Epidermal melanocyte (primary cell): Measurements from ENCODE around the gene ZFR.
"Not testable (repeated sequence)": the region's sequence is repeated elsewhere in the genome, so short reads cannot be mapped to it uniquely, and the experiment has no call there.

ENCODE experiments used
- DNase-seq: peaks from one replicate; pipeline ENCODE4 v3.0.0; 2011; ENCODE audit warnings: low spot score; ENCODE audit not compliant: insufficient read length

The ZFR gene

DNA sequence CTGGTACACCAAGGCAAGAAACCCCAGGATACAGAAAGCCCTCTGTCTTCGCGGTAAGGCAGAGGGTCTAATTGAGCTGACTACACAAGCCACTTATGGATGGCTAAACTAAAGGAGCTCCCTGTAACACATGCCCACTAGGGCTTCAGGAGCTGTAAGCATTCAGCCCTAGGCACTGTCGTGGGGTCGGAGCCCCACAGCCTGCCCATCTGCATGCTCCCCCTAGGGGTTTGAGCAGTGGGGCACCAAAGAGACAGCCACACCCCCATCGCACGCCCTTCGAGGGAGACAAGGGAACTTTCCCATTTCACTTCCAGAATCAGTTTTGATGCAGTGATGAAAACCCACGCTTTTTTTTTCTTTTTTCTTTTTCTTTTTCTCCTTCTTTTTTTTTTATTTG is 120.8 kb downstream of the ZFR start:
- no peak for DNase-seq

GRCh38 chr5:32322882-32323281 is 121.7 kb downstream of the ZFR start:
- DNase-seq: no peak

GRCh38 chr5:32321787-32322186 is 122.8 kb downstream of the ZFR start:
- DNase-seq: not testable (repeated sequence)

GRCh38 chr5:32320576-32320975 is 124.0 kb downstream of the ZFR start:
- DNase-seq: no peak

- no peak for DNase-seq
These were observed 124.5 kb downstream of the ZFR start for GRCh38 chr5:32319926-32320543.

DNA sequence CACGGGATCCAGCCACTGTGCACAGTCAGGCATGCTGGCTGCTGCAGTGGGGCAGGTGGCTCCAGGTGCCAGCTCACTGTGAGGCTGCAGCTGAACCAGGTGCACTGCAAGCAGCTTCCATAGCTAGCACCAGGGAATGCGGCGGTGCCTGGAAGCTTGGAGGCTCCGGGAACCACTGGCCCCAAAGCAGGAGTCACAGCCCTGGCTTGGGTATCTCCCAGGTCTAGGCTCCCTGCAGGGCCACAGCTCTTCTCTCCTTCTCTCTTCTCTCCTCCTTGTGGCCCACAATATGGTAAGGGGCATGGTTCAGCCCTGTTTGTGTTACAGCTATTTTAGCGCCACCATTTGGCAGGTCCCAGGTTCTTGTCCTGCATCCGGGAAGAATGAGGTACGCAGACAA is 125.1 kb downstream of the ZFR start:
- no peak for DNase-seq

GRCh38 chr5:32317041-32317440 is 127.5 kb downstream of the ZFR start:
- DNase-seq: no peak

GRCh38 chr5:32315221-32316014 is 129.1 kb downstream of the ZFR start:
- no peak for DNase-seq

DNA sequence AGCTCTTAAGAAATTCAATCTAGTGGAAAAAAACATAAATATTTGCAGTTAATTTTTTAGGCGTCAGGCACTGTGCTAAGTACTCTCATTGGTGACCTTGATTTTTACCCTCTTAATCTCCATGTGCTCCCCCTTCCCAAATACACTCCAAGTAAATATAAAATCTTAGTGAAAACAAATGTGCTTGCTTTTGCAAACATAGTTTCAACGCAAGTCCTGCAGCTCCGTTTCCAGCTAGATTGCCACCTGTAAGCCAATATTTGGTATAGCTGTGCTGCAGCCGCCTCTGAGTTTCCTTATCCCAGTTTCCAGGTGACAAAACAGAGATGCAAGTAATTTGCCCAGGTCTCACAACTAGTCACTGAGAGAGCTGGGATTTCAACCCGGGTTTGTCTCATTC is 129.9 kb downstream of the ZFR start:
- no peak for DNase-seq

DNA sequence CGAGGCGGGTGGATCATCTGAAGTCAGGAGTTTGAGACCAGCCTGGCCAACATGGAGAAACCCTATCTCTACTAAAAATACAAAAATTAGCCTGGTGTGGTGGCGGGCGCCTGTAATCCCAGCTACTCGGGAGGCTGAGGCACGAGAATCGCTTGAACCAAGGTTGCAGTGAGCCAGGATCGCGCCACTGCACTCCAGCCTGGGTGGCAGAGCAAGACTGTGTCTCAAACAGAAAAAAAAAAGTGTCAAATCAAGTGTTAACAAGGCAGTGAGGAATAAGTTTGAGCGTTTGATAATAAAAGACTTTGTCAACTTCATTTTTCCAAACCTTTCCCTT is 130.4 kb downstream of the ZFR start:
- not testable (repeated sequence) for DNase-seq

DNA sequence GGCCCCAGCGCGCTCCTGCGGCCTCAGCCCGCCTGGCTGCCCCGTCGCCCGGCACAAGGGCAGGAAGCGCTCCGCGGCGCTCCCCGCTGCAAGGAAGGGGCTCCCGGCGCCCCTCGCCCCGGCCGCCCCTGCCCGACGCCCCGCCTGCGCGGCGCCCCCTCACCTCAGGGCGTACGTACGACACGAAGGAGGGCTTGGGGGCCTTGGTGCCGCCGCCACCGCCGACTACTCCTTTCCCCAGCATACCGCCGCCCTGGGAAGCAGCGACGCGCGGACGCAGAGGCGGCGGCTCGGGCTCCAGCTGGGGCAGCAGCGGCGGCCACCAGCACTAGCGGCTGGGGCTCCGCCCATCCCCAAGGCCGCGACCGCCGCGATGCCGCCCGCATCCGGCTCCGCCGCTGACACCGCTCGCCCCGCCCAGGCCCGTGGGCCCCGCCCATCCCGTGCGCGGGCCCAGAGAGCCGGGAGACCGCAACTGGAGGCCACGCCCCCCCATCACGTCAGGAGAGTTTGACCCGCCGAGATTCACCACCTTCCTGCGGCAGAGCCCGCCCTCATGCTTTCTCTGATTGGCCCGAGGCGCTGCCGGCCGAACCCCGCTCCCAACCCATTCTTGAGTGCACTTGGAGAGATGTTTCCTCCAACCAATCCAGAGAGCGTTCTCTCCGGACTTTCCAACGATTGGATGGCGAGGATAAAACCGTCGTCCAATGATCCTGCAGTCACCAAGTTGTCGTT is 131.8 kb downstream of the ZFR start, which contains the start of gene MTMR12:
MTMR12 (minus strand) TSS at position 345 of the 738 bp plus-strand sequence; CDS start at position 244, 101 bp downstream.
- DNase-seq: peak; percentile 98

- DNase-seq: peak; percentile 25
These were observed 132.3 kb downstream of the ZFR start for GRCh38 chr5:32312197-32312594.

DNA sequence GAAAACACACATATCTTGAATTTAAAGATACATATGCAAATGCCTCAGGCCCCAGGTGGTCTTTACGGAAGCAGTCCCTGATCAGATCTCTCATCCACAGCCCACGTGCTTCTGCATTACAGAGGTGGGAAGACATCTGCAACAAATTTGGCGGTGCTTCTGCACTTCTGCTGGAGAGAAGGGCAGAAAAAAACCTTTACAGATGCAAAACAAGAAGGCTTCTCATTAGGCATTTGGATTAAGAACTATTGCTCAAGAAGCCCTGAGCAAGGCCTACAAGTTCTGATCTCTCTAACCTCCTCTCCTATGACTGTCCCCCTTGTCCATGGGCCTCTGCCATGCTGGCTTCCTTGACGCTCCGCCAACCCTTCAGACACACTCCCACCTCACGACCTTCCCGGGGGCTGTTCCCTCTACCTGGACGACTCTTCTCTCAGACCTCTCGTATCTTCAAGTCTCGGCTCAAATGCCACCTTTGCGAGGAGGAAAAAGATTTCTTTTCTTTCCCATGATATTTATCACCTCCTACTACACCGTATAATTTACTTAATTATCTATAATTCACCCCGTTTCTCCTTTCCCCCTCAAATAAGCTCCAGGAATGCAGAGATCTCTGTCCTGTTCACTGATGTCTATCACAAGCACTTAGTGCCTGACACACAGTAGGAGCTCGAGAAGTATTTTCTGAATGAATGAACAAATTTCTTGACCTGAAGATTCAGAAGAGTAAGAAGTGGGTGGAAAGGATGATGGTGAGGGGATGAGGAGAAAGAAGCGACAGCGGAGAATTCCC is 132.9 kb downstream of the ZFR start:
- DNase-seq: no peak

DNA sequence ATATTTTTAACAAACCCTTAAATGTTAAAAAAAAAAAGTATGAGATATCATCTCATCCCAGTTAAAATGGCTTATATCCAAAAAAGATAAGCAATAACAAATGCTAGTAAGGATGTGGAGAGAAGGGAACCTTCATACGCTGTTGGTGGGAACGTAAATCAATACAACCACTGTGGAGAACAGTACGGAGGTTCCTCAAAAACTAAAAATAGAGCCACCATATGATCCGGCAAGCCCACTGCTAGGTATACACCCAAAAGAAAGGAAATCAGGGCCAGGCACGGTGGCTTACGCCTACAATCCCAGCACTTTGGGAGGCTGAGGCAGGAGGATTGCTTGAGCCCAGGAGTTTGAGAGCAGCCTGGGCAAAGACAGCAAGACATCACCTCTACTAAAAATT is 134.8 kb downstream of the ZFR start:
- DNase-seq: no peak

DNA sequence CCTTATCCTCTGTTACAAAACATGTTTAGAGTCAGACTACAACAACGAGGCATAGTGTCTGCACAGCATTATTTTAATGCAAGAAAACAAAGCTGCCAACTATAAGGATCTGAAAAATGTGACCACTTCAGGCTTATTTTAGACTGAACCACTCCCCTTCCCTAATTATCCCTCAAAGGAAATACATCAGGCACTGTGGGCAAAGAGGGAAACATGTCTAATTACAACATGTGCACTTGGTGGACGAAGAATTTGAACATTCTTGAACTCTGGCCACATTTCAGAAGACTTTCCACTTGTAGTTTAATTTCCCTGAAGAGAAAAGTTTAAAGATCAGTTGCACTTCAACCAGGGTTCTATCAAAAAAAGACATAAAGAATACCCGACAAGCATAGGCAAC is 135.6 kb downstream of the ZFR start:
- DNase-seq: no peak

DNA sequence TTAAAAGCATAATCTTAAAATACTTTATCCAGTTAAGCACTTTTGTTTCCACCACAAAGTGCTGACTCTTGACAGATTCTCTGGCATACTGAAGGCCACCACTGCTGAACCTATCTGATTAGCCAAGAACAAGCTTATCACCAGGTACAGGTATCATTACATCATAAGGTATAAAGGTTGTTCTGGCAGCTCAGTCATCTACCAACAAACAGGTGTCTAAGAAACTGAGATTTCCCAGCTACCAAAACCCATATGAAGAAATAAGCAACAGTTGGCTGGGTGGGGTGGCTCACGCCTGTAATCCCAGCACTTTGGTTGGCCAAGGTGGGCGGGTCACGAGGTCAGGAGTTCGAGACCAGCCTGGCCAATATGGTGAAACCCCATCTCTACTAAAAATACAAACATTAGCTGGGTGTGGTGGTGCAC is 136.8 kb downstream of the ZFR start:
- DNase-seq: no peak

- DNase-seq: no peak
These were observed 139.9 kb downstream of the ZFR start for GRCh38 chr5:32304622-32305021.
